Activated CD8-positive, alpha-beta memory T cell treated with anti-CD3 and anti-CD28 coated beads, Interleukin-2, amount 50 U/mL, for 24 hours (primary cell): ENCODE measurements around the gene UBE3D.
"Not testable (repeated sequence)": the region's sequence is repeated elsewhere in the genome, so short reads cannot be mapped to it uniquely, and the experiment has no call there.

Experiments
- DNase-seq: peaks from one replicate; pipeline ENCODE4 v3.0.0-alpha.2; 2020; ENCODE audit errors: extremely low read depth

UBE3D gene

DNA sequence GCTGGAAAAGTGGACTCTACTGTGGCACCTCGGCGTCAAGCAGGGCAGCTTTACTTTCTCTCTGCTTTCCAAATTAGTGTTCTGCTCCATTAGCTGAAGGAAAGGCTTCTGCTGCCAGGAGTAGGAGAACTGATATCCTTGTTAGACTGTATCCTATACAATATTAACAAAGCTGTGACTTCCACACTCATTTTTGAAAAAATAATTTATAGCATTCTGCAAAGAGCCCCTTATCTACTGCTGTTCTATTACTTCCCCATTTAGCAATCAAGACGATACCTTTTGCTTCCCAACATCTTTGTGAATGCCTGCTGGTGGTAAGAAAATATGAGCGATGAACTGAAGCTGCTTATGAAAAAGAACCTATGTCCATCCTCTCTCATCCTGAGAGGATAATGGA, 151.1 kb downstream of the UBE3D start:
- no peak for DNase-seq

- DNase-seq: no peak
These were observed 154.8 kb downstream of the UBE3D start for GRCh38 chr6:82910820-82911219.

GRCh38 chr6:82910395-82910794, 155.2 kb downstream of the UBE3D start:
- no peak for DNase-seq

DNA sequence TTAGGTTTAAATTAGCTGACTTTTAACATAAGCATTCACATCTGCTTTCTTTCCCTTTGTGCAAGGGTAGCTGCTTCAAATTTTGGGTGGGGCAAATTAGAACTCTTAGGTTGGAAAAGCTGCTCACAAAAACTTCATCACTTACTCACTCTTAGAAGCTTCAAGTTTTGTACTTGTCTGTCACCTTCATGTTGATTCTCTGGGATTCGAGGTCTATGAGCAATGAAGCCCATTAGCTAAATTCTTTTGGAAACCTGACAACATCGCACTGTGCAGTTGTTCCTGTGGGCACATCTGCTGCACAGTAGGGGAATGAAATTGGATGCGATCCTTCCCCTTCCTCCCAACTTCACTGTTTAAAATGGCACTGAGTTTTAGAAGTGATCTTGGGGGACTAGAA, 156.1 kb downstream of the UBE3D start:
- DNase-seq: no peak

DNA sequence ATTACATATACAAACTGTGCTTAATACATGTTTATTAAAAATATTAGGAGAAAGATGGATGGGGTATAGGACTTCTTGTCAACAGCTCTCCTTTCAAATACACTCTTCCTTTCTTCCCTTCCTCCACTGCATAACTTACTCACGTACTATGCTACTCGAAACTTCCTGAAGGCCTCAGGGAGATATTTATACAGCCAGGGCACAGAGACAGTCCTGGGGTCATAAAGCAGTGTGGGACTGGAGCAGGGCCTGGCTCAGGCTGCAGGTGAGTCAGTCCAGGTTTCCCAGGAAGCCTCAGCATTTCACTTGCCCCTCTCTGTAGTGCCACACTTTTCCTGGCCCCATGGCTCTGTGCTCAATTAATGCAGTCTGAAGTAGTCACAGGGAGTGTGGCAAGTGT, 157.0 kb downstream of the UBE3D start:
- DNase-seq: no peak

- DNase-seq: no peak
These were observed 158.7 kb downstream of the UBE3D start for GRCh38 chr6:82906951-82907350.

GRCh38 chr6:82906489-82906888, 159.2 kb downstream of the UBE3D start:
- no peak for DNase-seq

DNA sequence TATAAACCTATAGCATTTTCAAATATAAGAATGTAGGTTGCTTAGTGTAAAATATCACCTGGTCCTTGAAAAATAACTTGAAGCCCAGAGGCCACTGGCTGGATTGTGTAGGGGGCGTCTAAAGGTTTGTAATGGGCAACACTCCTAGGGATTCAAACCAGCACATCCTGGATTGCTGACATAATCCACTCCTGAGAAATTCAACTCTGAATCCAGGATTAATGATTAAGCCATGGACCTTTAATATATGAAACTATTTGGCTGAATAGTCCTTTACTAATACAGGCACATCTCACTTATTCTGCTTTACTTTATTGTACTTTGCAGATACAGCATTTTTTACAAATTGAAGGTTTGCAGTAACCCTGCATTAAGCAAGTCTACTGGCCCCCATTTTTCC, 160.8 kb downstream of the UBE3D start:
- DNase-seq: no peak

- no peak for DNase-seq
These were observed 161.4 kb downstream of the UBE3D start for GRCh38 chr6:82904257-82904656.

- DNase-seq: no peak
These were observed 163.4 kb downstream of the UBE3D start for GRCh38 chr6:82902290-82902689.

DNA sequence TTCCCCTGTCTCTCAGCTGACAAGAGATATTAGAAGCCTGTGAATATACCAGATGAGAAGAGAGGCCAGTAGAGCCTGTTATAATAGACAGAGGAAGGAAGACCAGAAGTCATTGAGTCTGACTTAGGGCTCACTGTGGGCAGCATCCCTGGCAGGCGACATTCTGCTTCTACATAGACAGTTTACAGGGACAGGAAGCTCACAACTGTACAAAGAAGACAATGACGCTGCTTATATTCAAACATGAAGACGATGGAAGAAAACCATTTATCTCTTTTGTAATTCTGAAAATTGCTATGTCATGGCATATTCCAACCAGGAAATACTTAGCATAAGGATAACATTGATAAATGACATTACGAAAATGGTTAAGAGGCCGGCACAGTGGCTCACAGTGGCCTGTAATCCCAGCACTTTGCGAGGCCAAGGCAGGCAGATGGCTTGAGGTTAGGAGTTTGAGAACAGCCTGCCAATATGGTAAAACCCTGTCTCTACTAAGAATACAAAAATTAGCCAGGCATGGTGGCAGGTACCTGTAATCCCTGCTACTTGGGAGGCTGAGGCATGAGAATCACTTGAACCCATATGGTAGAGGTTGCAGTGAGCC, 170.9 kb downstream of the UBE3D start:
- no peak for DNase-seq

- DNase-seq: no peak
These were observed 171.6 kb downstream of the UBE3D start for GRCh38 chr6:82893889-82894652.

- not testable (repeated sequence) for DNase-seq
These were observed 174.1 kb downstream of the UBE3D start for GRCh38 chr6:82891503-82891902.

DNA sequence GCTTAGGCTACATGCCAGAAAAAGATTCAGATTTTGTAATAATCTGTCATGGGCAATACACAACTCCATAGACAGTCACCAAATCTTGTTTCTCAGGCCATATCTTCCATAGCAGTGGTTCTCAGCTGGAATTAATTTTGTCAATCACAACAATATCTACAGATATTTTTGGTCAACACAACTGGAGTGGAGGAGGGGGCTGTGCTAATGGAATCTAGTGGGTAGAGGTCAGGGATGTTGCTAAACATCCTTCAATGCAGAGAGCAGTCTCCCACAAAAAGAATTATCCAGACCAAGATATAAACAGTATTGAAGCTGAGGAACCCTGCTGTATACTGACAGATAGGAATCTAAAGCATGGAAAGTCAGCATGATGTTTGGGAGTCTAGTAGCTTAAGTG, 174.6 kb downstream of the UBE3D start:
- no peak for DNase-seq

DNA sequence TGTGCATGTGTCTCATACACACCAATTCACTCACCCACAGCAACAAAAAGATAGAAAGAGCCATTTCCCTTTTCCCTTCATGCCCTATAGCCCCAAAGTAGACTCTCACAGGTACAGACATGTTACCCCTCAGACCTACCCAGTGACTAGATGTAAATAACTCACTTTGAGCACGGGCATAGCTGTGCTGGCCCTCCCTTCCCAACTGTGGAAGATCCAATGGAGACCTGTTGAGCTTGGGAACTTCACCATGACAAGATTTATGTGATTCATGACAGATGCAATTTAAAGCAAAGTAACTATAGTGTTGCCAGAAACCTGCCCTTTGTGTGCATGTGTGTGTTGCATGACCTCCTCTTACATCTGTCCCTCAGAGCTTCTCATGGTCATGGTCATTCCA, 175.4 kb downstream of the UBE3D start:
- DNase-seq: no peak

GRCh38 chr6:82889143-82889542, 176.5 kb downstream of the UBE3D start:
- DNase-seq: no peak

GRCh38 chr6:82882363-82883023, 183.1 kb downstream of the UBE3D start:
- no peak for DNase-seq

GRCh38 chr6:82881519-82881918, 184.1 kb downstream of the UBE3D start:
- no peak for DNase-seq

DNA sequence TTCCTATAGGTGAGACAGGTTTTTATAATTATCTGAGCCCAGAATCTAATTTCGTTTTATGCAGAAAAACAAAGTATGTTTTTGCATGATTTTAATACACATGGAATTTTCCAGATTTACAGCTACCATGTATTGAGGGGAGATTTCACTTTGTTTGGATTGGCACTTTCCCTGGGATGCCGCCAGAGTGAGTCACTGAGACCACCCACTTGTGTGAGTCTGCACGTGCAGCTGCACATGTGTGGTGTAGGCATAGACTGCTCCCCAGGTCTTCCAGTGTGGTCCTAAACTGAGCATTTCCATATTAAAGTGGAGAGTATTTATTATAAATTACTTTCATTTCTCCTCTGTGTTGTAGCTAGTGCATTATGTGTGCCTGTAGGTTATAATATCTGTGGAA, 186.8 kb downstream of the UBE3D start:
- no peak for DNase-seq

GRCh38 chr6:82877213-82878195, 188.1 kb downstream of the UBE3D start:
- DNase-seq: no peak

DNA sequence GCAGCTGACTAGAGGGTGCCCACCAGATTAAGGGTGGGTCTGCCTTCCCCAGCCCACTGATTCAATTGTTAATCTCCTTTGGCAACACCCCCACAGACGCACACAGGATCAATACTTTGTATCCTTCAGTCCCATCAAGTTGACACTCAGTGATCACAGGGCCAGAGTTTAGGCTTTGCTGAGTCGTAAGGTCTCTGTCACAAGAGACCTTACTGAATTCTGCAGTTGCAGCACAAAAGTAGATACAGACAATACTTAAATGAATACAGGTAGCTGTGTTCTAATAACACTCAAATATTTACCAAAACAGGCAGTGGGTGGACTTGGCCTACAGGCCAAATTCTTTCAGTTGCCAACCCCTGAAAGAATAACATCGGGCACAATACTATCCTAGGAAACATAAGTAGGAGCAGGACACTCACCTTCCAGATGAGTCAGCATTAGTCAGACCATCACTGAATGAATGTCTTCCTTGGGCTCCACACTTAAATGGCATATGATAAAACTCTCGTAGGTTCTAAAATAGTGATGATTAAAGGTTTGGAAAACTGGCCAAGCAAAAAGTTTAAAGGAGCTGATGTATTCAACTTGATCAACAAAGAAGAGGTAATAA, 190.0 kb downstream of the UBE3D start:
- DNase-seq: no peak

- DNase-seq: no peak
These were observed 190.8 kb downstream of the UBE3D start for GRCh38 chr6:82874867-82875266.
